Measurements from ENCODE around the gene LPGAT1.

DNA sequence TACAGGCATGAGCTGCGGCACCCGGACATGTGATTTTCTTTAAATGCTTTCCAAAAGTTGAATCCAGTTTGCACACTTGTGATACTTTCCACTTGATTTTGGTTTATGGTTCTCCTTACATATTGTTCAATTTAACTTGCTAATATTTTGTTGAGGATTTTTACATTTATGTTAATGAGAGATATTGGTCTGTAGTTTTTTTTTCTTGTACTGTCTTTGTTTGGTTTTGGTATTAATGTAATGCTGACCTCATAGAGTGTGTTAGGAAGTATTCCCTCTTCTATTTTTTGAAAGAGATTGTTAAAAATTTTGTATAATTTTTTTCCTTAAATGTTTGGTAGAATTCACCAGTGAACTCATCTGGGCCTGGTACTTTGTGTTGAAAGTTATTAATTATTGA lies 34.6 kb upstream of the LPGAT1 start:
- TF ChIP-seq YY1 (IDR thresholded peaks at IDR 0.05; ENCODE audit: extremely low read depth, insufficient replicate concordance, low read depth, low read length), result no peak
- TF ChIP-seq EZH2 (IDR thresholded peaks at IDR 0.05), result no peak
- TF ChIP-seq, protein P1, sequence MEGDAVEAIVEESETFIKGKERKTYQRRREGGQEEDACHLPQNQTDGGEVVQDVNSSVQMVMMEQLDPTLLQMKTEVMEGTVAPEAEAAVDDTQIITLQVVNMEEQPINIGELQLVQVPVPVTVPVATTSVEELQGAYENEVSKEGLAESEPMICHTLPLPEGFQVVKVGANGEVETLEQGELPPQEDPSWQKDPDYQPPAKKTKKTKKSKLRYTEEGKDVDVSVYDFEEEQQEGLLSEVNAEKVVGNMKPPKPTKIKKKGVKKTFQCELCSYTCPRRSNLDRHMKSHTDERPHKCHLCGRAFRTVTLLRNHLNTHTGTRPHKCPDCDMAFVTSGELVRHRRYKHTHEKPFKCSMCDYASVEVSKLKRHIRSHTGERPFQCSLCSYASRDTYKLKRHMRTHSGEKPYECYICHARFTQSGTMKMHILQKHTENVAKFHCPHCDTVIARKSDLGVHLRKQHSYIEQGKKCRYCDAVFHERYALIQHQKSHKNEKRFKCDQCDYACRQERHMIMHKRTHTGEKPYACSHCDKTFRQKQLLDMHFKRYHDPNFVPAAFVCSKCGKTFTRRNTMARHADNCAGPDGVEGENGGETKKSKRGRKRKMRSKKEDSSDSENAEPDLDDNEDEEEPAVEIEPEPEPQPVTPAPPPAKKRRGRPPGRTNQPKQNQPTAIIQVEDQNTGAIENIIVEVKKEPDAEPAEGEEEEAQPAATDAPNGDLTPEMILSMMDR (IDR thresholded peaks at IDR 0.05 in 2 of 3, conservative IDR thresholded peaks at IDR 0.05 in 1 of 3; ENCODE audit: borderline replicate concordance in 1 of 3, insufficient read depth in 1 of 3, low read depth in 2 of 3, low read length in 2 of 3), result no peak

Measured in HCT116 (cell line).